ENCODE data around the gene CDKN2B. TPM values are rescaled to one million over a fixed set of nuclear protein-coding genes. Genes with fewer than 3 reads are reported as not detected.

CDKN2B gene
- total and polyA plus RNA-seq, 2 experiments from 2014 or later, result 15.1 to 18.6 TPM

DNA sequence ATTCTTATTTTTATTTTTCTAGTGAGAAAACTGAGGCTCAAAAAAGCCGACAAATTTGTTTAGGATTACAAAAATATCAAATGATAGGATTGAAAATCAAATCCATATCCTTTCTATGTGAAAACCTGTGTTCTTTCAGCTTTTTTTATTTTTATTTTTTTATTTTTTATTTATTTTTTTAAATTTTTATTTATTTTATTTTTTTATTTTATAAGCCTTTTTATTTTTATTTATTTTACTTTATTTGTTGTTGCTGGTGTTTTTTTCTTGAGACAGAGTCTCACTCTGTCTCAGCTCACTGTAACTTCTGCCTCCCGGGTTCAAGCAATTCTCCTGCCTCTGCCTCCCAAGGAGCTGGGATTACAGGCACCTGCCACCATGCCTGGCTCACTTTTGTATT, 45.4 kb upstream of the CDKN2B start:
- no peak overlapping the region for H3K27ac ChIP-seq
- DNase-seq (ENCODE audit: low spot score), result no peak
- no peak overlapping the region for H3K4me3 ChIP-seq
- no peaks in the 10 kb centered on the region for H3K79me2 ChIP-seq
- no peaks in the 10 kb centered on the region for H3K27me3 ChIP-seq
- no peak overlapping the region for H3K4me2 ChIP-seq
- no peaks in the 10 kb centered on the region for H3K9me2 ChIP-seq (replicated peaks; ENCODE audit: insufficient read depth)
- H3K36me3 ChIP-seq (replicated peaks; ENCODE audit: insufficient read depth, low read depth), result no peaks in the 10 kb centered on the region
- WGBS (ENCODE audit: low lambda C conversion rate, missing lambda C conversion rate), result over 99% methylated on average over 2 of the region's 2 CpGs
- H4K20me1 ChIP-seq (ENCODE audit: insufficient read depth, poor library complexity, severe bottlenecking), result no peaks in the 10 kb centered on the region
- H2AFZ ChIP-seq, result no peak overlapping the region
- H3K9me3 ChIP-seq (ENCODE audit: low read depth), result no peaks in the 10 kb centered on the region
- no peaks in the 10 kb centered on the region for H3K4me1 ChIP-seq (ENCODE audit: insufficient read depth)
- TF ChIP-seq EZH2 (IDR thresholded peaks at IDR 0.05; ENCODE audit: borderline replicate concordance) (no peak), EZH2phosphoT487 (IDR thresholded peaks at IDR 0.05; ENCODE audit: low read depth, severe bottlenecking, unreplicated experiment) (no peak)
- TF ChIP-seq, protein P1, sequence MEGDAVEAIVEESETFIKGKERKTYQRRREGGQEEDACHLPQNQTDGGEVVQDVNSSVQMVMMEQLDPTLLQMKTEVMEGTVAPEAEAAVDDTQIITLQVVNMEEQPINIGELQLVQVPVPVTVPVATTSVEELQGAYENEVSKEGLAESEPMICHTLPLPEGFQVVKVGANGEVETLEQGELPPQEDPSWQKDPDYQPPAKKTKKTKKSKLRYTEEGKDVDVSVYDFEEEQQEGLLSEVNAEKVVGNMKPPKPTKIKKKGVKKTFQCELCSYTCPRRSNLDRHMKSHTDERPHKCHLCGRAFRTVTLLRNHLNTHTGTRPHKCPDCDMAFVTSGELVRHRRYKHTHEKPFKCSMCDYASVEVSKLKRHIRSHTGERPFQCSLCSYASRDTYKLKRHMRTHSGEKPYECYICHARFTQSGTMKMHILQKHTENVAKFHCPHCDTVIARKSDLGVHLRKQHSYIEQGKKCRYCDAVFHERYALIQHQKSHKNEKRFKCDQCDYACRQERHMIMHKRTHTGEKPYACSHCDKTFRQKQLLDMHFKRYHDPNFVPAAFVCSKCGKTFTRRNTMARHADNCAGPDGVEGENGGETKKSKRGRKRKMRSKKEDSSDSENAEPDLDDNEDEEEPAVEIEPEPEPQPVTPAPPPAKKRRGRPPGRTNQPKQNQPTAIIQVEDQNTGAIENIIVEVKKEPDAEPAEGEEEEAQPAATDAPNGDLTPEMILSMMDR (IDR thresholded peaks at IDR 0.05; ENCODE audit: poor library complexity), result no peak

DNA sequence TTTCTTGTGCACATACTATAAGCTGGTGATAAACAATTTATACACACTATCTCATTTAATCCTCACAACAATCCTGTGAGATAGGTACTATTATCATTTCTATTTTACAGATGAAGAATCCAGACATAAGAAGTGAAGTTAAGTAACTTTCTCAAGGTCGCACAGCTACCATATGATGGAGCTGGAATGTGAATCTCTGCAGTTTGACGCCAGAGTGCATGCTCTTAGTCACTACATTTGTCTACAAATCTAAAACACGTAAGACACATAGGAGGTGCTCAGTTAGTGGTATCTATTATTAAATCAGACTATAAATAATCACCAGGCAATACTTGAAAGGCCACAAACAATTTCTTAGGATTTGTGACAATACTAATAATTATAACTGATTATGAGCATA, 45.0 kb upstream of the CDKN2B start:
- TF ChIP-seq EZH2 (IDR thresholded peaks at IDR 0.05; ENCODE audit: borderline replicate concordance) (no peak), EZH2phosphoT487 (IDR thresholded peaks at IDR 0.05; ENCODE audit: low read depth, severe bottlenecking, unreplicated experiment) (no peak)
- TF ChIP-seq, protein P1 (IDR thresholded peaks at IDR 0.05; ENCODE audit: poor library complexity), result no peak
- no peak overlapping the region for H3K27ac ChIP-seq
- H3K9me2 ChIP-seq (replicated peaks; ENCODE audit: insufficient read depth), result no peaks in the 10 kb centered on the region

DNA sequence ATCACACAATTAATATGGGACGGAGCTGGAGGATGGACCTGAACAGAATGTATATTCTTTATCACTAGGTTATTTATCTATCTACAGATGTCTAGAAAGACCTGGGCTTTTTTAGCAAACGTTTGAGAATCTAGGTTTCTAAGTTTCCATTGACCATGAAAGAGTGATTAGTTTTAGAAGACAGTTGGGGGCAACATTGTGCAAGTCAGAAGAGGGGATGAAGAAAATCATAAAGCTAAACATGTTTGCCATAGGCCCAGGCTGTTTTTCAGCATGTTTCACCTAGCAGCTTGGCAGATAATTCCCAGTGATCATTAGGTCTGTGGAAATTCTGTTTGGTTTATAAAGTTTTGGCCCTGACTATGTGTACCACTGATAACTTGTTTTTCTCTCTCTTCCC, 44.1 kb upstream of the CDKN2B start:
- no peaks in the 10 kb centered on the region for H3K27me3 ChIP-seq
- H4K20me1 ChIP-seq (ENCODE audit: insufficient read depth, poor library complexity, severe bottlenecking), result no peaks in the 10 kb centered on the region
- no peak overlapping the region for H2AFZ ChIP-seq
- no peaks in the 10 kb centered on the region for H3K4me1 ChIP-seq (ENCODE audit: insufficient read depth)
- TF ChIP-seq, protein P1 (IDR thresholded peaks at IDR 0.05; ENCODE audit: poor library complexity), result no peak
- TF ChIP-seq EZH2phosphoT487 (IDR thresholded peaks at IDR 0.05; ENCODE audit: low read depth, severe bottlenecking, unreplicated experiment), result no peak
- TF ChIP-seq EZH2 (IDR thresholded peaks at IDR 0.05; ENCODE audit: borderline replicate concordance), result no peak
- no peaks in the 10 kb centered on the region for H3K9me3 ChIP-seq (ENCODE audit: low read depth)
- no peak overlapping the region for H3K27ac ChIP-seq
- H3K79me2 ChIP-seq, result no peaks in the 10 kb centered on the region
- no peak for DNase-seq (ENCODE audit: low spot score)
- H3K4me2 ChIP-seq, result no peak overlapping the region
- H3K9me2 ChIP-seq (replicated peaks; ENCODE audit: insufficient read depth), result no peaks in the 10 kb centered on the region
- H3K4me3 ChIP-seq, result no peak overlapping the region
- no peaks in the 10 kb centered on the region for H3K36me3 ChIP-seq (replicated peaks; ENCODE audit: insufficient read depth, low read depth)
- WGBS (ENCODE audit: low lambda C conversion rate, missing lambda C conversion rate), result 69% methylated on average over 2 of the region's 2 CpGs

More for the DNA sequence above, 45.0 kb upstream of the CDKN2B start:
- no peak overlapping the region for H2AFZ ChIP-seq
- no peaks in the 10 kb centered on the region for H3K79me2 ChIP-seq
- no peak overlapping the region for H3K4me2 ChIP-seq
- no peaks in the 10 kb centered on the region for H3K27me3 ChIP-seq
- H3K4me3 ChIP-seq, result no peak overlapping the region
- DNase-seq (ENCODE audit: low spot score), result no peak
- no peaks in the 10 kb centered on the region for H3K9me3 ChIP-seq (ENCODE audit: low read depth)
- no peaks in the 10 kb centered on the region for H3K4me1 ChIP-seq (ENCODE audit: insufficient read depth)
- WGBS (ENCODE audit: low lambda C conversion rate, missing lambda C conversion rate), result 91% methylated on average over 3 of the region's 3 CpGs
- no peaks in the 10 kb centered on the region for H3K36me3 ChIP-seq (replicated peaks; ENCODE audit: insufficient read depth, low read depth)
- H4K20me1 ChIP-seq (ENCODE audit: insufficient read depth, poor library complexity, severe bottlenecking), result no peaks in the 10 kb centered on the region

Measured in hepatocyte (in vitro differentiated cells).